Peyer's patch (tissue), 4 donors: ENCODE measurements around the gene TNFSF4.

Source experiments
- CTCF ChIP-seq, 6 experiments: fragments of 450-650 bp in 4 of 6; fragments of 200-600 bp in 2 of 6; sonication (generic) in 1 of 6; IDR thresholded peaks; one replicate each; pipeline ENCODE4 v1.5.1; 2017 to 2019; ENCODE audit warnings: antibody characterized with exemption in 6 of 6, mild to moderate bottlenecking in 3 of 6, moderate library complexity in 1 of 6
- POLR2A ChIP-seq, 2 donors: fragments of 450-650 bp; IDR thresholded peaks; one replicate each; pipeline ENCODE4 v1.5.1; 2017; ENCODE audit warnings: antibody characterized with exemption in 2 of 2, mild to moderate bottlenecking in 2 of 2, moderate library complexity in 2 of 2

- TF ChIP-seq CTCF (IDR thresholded peaks at IDR 0.05), result no peak
- no peak for TF ChIP-seq POLR2A (IDR thresholded peaks at IDR 0.05)
Observed at GRCh38 chr1:173224949-173225348, 17.8 kb upstream of the TNFSF4 start.
